GM19438 (cell line): ENCODE results near the gene OXNAD1.

ENCODE experiments used
- ATAC-seq: cut with Tn5 transposase; IDR thresholded peaks from one replicate; pipeline ENCODE4 v1.9.1; 2021; ENCODE audit warnings: low read depth; ENCODE audit not compliant: unreplicated experiment

Gene OXNAD1

DNA sequence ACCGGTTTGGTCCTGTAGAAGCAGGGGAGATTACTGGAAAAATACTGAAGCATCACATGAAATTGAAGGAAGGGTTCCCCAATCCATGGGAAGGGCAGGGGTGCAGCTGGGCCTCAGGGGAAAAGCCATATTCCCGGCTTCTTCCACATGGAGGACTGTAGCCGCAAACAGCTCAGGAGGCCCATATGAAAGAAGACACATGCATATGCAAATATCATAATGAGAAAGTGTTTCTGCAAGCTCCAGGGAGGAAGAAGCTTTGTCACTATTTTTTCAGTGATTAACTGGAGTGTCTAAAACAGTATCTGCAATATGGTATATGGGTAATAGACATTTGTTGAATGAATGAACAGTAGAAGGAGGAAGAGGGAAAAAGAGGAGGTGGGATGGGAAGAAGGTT, 19.4 kb upstream of the OXNAD1 start:
- no peak for ATAC-seq

DNA sequence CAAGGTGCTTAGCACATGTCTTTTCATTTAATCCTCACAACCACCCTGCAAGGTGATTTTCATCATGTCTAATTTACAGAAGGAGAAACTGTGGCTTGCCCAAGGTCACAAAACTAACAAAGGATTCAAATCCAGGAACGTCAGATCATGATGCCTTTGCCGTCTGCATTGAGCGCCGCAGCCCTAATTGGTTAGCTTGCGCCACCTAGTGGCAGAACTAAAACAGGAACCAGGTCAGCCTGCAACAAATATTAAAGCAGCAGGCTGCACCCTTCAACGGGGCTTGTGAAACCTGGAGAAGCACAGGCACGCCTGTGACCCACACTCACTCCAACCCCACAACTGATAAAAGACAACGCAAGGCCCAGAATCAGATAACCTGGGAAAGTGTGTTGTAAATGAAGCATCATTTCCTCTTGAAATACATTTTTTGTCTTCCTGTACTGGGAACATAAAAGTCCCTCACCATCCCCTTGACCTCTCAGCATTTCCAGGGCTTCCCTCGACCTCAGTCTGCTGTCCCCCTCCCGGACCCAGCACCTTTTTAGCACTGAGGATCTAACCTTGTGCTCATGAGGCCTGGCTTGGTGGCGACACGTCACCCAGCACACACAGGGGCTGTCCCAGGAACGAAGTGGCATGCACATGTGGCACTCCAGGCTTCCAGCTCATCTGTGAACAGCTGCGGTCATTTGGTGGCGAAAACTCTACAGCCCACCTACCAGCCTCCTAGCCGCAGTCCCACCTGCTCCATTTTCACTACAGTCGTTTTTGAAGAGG, 17.5 kb upstream of the OXNAD1 start:
- ATAC-seq = peak; percentile 84

DNA sequence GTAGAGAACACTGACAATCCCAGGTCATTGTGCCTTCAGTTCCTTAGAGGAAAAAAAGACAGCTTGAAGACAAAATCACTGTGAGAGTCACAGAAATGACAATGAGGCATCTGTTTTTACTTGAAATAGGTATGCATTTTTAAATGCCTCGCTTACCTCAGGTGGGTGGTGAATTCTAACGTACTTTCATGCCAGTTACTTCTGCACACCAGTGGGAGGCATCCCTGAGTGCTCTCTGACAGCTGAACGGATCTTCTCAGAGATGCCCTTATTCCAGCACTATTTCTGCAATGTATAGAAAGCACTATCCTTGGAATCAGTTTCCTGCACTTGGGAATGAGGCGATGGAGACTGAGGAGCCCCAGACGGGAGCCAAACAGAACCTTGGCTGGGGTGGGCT, 16.5 kb upstream of the OXNAD1 start:
- ATAC-seq = no peak

DNA sequence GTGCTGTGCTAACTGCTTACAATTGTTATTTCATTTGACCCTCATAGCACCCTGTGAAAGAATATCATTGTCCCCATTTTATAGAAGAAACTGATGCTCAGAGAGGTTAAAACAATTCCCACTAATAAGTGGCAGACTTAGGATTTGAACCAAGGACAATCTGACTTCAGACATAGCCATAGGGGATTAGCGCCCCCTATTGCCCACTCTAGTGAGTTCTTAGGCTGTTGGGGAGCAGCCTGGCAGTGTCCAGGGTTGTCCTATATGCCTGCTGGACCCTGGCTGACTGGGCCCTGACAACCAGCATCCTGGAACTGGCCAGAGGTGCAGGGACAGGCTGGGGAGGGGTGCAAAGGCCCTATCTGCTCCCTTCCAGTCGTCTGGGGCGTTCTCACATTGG, 15.7 kb upstream of the OXNAD1 start:
- no peak for ATAC-seq

GRCh38 chr3:16249886-16250285, 15.1 kb upstream of the OXNAD1 start:
- no peak for ATAC-seq

GRCh38 chr3:16251316-16252085, 13.5 kb upstream of the OXNAD1 start:
- ATAC-seq = no peak

- ATAC-seq = no peak
Measured at GRCh38 chr3:16252243-16252978, 12.6 kb upstream of the OXNAD1 start.

DNA sequence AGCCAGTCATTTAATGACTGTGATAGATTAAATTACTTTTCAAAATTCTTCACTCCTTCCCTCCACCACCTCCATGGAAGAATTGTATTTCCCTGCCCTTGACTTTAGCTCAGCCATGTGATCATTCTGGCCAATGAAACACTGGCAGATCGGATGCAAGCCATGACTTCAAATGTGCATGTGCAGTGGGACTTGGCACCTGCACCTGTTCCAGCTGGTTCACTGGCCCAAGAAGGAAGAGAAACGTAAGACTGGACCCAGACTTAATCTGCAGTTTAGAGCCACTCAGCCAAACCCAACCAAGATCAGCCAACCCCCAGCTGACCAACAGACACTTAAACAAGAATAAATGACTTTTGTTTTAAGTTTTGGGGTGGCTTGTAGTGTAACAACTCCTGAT, 12.0 kb upstream of the OXNAD1 start:
- ATAC-seq = no peak

GRCh38 chr3:16253601-16254000, 11.4 kb upstream of the OXNAD1 start:
- no peak for ATAC-seq

DNA sequence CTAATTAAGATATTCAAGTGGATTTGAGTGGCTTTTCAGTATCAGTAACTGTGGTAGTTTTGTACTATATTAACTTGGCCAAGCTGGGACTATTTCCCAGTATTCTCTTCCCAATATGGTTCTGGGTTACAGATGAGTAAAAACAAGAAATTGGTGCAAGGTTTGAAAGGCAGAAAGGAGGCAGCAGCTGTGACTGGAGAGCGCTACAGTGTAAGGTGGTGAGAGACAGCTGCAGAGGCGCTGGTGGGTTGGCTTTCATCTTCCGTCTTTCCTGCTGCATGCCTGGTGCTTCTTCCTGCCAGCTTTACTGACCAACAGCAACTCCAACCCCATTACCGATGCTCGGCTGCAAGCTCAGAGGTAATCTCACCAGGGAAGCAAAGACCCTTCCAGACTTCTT, 10.1 kb upstream of the OXNAD1 start:
- ATAC-seq = no peak

- no peak for ATAC-seq
Measured at GRCh38 chr3:16255326-16255725, 9.7 kb upstream of the OXNAD1 start.

- no peak for ATAC-seq
Measured at GRCh38 chr3:16255726-16256125, 9.3 kb upstream of the OXNAD1 start.

DNA sequence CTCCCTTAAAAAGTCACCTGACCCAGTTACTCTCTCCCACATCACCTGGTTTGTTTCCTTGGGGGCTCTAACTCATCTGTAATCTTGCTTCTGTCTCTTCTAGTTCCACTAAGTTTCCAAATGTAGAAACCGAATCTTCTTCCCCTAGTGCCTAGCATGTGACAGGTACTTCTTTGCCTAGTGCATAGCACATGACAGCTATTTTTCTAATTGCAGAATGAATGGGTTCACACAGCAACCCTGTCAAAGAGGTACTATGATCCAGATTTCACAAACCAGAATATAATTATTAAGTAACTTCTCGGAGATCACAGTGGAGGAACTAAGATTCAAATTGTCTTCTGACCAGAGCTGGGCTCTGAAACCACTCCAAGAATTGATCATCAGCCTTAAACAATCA, 7.7 kb upstream of the OXNAD1 start:
- no peak for ATAC-seq

DNA sequence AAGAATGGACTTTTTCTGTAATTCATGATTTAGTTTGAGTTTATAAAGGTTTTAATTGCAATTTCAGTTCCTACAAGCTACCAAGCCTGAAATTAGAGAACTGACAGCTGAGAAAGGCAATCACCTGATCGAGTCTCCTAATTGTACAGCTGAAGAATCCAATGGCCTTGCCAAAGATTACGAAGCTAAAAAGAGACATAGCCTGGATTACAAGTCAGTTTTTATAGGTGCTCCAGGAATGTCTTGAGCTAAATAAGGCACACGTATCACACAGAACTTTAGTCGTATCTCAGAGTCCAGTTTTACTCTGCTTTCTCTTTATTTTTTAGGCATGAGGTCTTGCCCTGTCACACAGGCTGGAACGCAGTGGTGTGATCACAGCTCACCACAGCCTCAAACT, 6.8 kb upstream of the OXNAD1 start:
- no peak for ATAC-seq

- ATAC-seq = no peak
Measured at GRCh38 chr3:16258866-16259265, 6.1 kb upstream of the OXNAD1 start.

GRCh38 chr3:16260046-16260445, 5.0 kb upstream of the OXNAD1 start:
- ATAC-seq = no peak

DNA sequence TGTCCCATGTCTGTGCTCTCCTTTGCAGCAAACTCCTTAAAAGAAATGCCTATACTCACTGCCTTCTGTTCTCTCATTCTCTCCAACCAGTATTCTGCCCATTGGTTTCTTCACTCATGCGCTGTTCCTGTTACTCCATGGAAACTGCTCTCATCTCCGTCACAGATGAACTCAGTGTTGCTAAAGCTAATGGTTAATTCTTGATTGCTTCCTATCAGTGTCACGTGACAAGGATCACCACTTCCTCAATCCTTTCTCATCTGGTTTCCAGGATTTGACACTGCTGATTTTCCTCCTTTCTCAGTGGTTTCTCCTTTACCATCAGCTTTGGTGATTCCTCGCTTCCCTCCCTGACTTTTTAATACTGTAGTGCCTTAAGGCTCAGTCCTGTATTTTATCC, 2.8 kb upstream of the OXNAD1 start:
- ATAC-seq = no peak

DNA sequence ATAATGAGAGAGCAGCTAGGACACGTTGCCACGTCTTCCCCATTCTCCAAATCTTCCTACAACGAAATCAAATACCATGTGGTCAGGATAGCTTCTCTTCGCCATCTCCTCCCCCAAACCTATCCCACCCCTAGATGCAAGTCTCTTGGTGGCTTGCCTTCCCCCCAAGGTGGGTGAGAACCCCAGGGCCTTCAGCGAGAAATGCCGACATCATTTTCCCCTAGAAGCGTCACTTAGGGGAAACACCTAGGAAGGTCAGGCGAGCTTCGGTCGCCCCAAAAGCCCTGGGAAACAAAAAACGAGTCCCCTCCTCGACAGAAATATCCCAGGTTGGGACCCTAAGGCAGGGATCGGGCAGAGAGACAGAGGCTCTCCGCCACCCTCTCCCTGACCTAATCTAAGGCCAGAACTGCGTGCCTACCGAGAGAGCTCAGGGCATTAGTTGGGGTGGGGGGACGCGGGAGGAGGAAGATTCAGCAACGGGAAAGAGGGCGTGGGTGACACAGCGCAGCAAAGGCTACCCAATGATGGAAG, 771 bp upstream of the OXNAD1 start:
- ATAC-seq = no peak

DNA sequence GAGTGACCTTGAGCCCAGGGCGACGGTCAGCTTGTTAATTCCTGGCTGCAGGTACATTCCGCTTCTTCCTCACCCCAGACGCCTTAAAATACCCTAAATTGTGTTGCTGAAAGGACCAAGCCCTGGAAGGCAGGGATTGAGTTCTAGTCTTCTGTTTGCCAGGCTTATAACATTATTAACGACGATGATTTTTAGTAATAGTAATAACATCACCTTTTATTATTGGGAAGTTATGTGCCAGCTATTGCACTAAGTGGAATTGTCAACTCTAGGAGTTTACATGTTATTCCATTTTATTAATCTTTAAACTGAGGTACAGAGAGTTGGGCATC, 409 bp downstream of the OXNAD1 start:
- ATAC-seq = no peak

DNA sequence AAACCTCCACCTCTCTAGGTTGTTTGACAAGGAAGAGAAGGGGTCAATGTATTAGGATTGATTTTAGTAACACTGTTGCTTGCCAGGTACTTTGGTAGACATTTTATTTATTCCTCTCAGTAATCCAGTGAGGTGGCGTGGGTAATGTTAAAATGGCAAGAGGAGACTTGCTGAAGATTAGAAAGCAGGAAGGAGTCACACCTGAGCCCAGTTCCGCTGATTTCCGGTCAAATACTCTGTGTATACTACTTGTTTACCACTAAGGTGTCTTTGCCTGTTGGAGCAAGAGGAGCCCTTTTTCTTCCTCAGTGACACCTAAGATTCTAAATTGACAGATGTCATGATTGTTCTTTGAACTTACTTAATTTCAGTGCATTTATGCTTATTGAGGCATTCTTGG, 1.7 kb downstream of the OXNAD1 start:
- no peak for ATAC-seq

GRCh38 chr3:16270855-16271254, 5.8 kb downstream of the OXNAD1 start:
- no peak for ATAC-seq
